HepG2 (cell line): Measurements from ENCODE around the gene RAB24. TPM values are rescaled to one million over a fixed set of nuclear protein-coding genes. Genes with fewer than 3 reads are reported as not detected.
A peak's percentile ranks its signal among the peaks of the same experiment; 100 is the strongest.

Experiments
- CBX5 ChIP-seq: sonication (generic); formaldehyde crosslinking; IDR thresholded peaks from 2 replicates; pipeline ENCODE4 v1.4.0; 2020; ENCODE audit warnings: missing genetic modification reagents, borderline replicate concordance
- CREBL2 ChIP-seq: sonication (generic); formaldehyde crosslinking; IDR thresholded peaks from 2 replicates; pipeline ENCODE4 v1.8.1; 2023; ENCODE audit warnings: missing genetic modification reagents, mild to moderate bottlenecking, borderline replicate concordance
- HMGXB3 ChIP-seq: sonication (generic); formaldehyde crosslinking; IDR thresholded peaks from 2 replicates; pipeline ENCODE4 v1.4.0; 2020; ENCODE audit warnings: missing genetic modification reagents, borderline replicate concordance
- IKZF5 ChIP-seq: IDR thresholded peaks from 2 replicates; pipeline ENCODE4 v1.6.1; 2018; ENCODE audit warnings: missing genetic modification reagents, mild to moderate bottlenecking, missing compliant biosample characterization
- NR2F1 ChIP-seq, 2 experiments: fragments of 450-650 bp in 1 of 2; formaldehyde crosslinking in 1 of 2; IDR thresholded peaks; 2 replicates each; pipeline versions ENCODE4 v1.5.0 to v1.6.1; 2016 to 2020; ENCODE audit warnings: mild to moderate bottlenecking in 1 of 2, missing compliant biosample characterization in 1 of 2, missing genetic modification reagents in 1 of 2, moderate library complexity in 1 of 2
- PAX8 ChIP-seq: sonication (generic); formaldehyde crosslinking; IDR thresholded peaks from 2 replicates; pipeline ENCODE4 v1.8.0; 2022; ENCODE audit warnings: mild to moderate bottlenecking, missing genetic modification reagents, borderline replicate concordance
- SNAPC4 ChIP-seq: sonication (generic); formaldehyde crosslinking; IDR thresholded peaks from 2 replicates; pipeline ENCODE4 v1.4.0; 2020; ENCODE audit warnings: mild to moderate bottlenecking, missing genetic modification reagents
- TBP ChIP-seq: sonication (generic); formaldehyde crosslinking; IDR thresholded peaks from 2 replicates; pipeline ENCODE4 v1.5.0; 2020; ENCODE audit warnings: missing genetic modification reagents
- ZKSCAN8 ChIP-seq: IDR thresholded peaks from 2 replicates; pipeline ENCODE4 v1.6.1; 2016; ENCODE audit warnings: borderline replicate concordance, missing genetic modification reagents, missing compliant biosample characterization
- ZNF264 ChIP-seq: sonication (generic); formaldehyde crosslinking; IDR thresholded peaks from 2 replicates; pipeline ENCODE4 v1.4.0; 2020; ENCODE audit warnings: missing genetic modification reagents
- ZNF33A ChIP-seq: sonication (generic); formaldehyde crosslinking; IDR thresholded peaks from 2 replicates; pipeline ENCODE4 v1.5.1; 2020; ENCODE audit warnings: missing genetic modification reagents, mild to moderate bottlenecking, moderate library complexity, borderline replicate concordance
- ZNF501 ChIP-seq: sonication (generic); formaldehyde crosslinking; IDR thresholded peaks from 2 replicates; pipeline ENCODE4 v1.5.1; 2020; ENCODE audit warnings: mild to moderate bottlenecking, moderate library complexity, missing genetic modification reagents
- polyA plus RNA-seq, 8 experiments: library from polyadenylated mRNA; depleted of rRNA in 3 of 8; stranded (reverse) in 7 of 8; unstranded in 1 of 8; fragments of >200 nt; fragmentation: Illumina TruSeq in 4 of 8; extraction: Trizol in 4 of 8; gene quantifications; 2 replicates each; pipeline versions ENCODE4 v1.2.1 to v1.2.3, GENCODE V29; 2011 to 2016; ENCODE audit warnings: low read depth in 4 of 8, missing spikeins in 1 of 8, mixed read lengths in 1 of 8; ENCODE audit not compliant: insufficient read depth in 1 of 8
- total RNA-seq, 5 experiments: library from RNA; depleted of rRNA; stranded (reverse); fragments of >200 nt; fragmentation: Illumina TruSeq; extraction: Trizol; gene quantifications; 2 replicates each; pipeline ENCODE4 v1.2.3, GENCODE V29; 2016; ENCODE audit warnings: low read depth in 1 of 5
- TF ChIP-seq, protein P1 (sequence below): sonication (generic); formaldehyde crosslinking; IDR thresholded peaks from 2 replicates; pipeline ENCODE4 v1.4.0; 2020; ENCODE audit warnings: missing genetic modification reagents

The RAB24 gene
- total and polyA plus RNA-seq, 2 of the 13 experiments (the other 11 are each of a cell fraction or from before 2014, with no cell fraction given): 22.9 to 63.7 TPM

GRCh38 chr5:177351392-177352329, 48.1 kb upstream of the RAB24 start, which contains the start of gene LMAN2 (continued):
- peak; percentile 88; the same call in 1 of the 2 replicates for TF ChIP-seq IKZF5 (CRISPR knock-in tag)
- peak; percentile 45; the same call in 1 of the 2 replicates for TF ChIP-seq ZNF264 (CRISPR knock-in tag)
- no peak; the same call in 1 of the 2 replicates for TF ChIP-seq SNAPC4
- 0 out of 2 replicates have a peak, but pooled peaks have one; percentile 8 for TF ChIP-seq TBP (CRISPR knock-in tag)
- TF ChIP-seq, protein P1, sequence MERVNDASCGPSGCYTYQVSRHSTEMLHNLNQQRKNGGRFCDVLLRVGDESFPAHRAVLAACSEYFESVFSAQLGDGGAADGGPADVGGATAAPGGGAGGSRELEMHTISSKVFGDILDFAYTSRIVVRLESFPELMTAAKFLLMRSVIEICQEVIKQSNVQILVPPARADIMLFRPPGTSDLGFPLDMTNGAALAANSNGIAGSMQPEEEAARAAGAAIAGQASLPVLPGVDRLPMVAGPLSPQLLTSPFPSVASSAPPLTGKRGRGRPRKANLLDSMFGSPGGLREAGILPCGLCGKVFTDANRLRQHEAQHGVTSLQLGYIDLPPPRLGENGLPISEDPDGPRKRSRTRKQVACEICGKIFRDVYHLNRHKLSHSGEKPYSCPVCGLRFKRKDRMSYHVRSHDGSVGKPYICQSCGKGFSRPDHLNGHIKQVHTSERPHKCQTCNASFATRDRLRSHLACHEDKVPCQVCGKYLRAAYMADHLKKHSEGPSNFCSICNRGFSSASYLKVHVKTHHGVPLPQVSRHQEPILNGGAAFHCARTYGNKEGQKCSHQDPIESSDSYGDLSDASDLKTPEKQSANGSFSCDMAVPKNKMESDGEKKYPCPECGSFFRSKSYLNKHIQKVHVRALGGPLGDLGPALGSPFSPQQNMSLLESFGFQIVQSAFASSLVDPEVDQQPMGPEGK (CRISPR knock-in tag): peak; percentile 33; the same call in 1 of the 2 replicates
- TF ChIP-seq ZNF501 (CRISPR knock-in tag): peak; percentile 98
- TF ChIP-seq CBX5 (CRISPR knock-in tag): peak; percentile 78; the same call in 1 of the 2 replicates
- TF ChIP-seq ZNF33A (CRISPR knock-in tag): peak; percentile 44; the same call in 1 of the 2 replicates
- peak; percentile 25; the same call in 1 of the 2 replicates for TF ChIP-seq ZKSCAN8 (CRISPR knock-in tag)
- TF ChIP-seq HMGXB3 (CRISPR knock-in tag): peak; percentile 92; the same call in 1 of the 2 replicates
- TF ChIP-seq PAX8: 0 out of 2 replicates have a peak, but pooled peaks have one; percentile 56
- TF ChIP-seq CREBL2 (CRISPR knock-in tag): no peak
- TF ChIP-seq NR2F1 (CRISPR knock-in tag; IDR thresholded peaks at IDR 0.05): 0 out of 4 replicates have a peak, but pooled peaks of 1 of the 2 experiments have one; percentile 9
